IPS-NIHi7 (cell line): ENCODE measurements around the gene MGRN1.

ENCODE experiments used
- DNase-seq: peaks from one replicate; pipeline ENCODE4 v3.0.0; 2012; ENCODE audit warnings: mixed read lengths; ENCODE audit errors: extremely low spot score

The MGRN1 gene

DNA sequence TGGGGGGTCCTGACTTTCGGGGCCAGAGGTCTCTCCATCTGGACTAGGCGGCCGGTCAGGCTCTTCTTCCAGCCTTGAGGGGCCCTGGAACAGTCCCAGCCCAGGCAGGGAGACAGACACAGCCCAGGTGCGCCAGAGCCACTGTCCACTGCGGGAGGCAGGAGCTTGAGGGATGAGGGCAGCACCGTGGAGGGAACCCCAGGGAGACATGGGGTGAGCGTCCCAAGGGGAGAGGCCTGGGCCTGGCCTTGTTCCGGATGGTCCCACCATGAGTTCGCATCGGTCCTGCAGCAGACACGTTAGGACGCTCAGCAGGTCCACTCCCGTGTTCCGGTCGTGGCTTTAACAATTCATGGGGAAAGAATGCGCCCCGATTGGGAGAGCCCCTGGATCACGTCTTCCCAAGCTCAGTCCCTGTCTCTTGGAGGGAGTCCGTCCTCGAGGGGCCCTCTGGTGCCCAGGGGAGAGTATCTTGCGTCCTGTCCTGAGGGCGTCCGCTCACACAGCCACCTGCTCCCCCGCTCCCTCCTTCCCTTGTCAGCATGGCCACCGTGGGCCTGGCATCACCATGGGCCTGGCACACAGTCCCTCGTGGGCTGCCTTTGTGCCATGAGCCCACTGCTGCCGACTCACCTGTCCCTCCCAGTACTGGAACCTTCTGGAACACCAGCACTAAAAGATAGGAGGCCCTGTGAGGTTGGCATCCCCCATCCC lies 62.0 kb downstream of the MGRN1 start:
- no peak for DNase-seq

DNA sequence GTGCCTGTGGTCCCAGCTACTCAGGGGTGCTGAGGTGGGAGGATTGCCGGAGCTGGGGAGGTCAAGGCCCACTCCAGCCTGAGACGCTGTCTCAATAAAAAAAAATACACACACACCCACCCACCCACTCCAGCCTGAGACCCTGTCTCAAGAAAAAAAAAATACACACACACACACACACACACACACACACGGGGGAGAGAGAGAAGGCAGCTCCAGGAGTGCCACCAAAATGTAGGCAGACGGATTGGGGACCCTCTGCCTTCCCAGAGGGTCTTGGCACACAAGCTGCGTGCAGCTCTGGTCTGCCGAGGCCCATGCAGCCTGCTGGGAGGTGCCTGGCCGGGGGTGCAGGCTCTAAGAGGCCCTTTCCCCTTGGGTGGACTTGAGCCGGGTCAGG lies 62.8 kb downstream of the MGRN1 start:
- no peak for DNase-seq

- no peak for DNase-seq
Observed at GRCh38 chr16:4687946-4688673, 63.5 kb downstream of the MGRN1 start.

DNA sequence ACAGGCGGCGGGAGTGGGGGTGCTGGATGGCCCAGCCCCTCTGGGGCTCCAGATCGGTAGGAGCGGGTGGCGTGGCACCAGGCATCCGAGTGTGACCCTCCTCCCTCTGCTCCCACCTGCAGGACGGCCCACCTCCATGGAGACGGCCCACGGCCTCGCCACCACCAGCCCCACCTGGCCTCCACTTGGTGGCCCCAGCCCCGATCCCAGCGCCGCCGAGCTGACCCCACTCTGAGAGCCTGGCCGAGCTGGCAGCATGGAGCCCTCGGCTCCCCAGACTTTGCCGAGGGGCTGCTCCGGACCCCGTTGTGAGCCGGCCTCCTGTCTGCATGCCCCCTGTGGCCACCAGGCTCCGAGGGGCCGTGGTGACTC lies 64.0 kb downstream of the MGRN1 start:
- no peak for DNase-seq

DNA sequence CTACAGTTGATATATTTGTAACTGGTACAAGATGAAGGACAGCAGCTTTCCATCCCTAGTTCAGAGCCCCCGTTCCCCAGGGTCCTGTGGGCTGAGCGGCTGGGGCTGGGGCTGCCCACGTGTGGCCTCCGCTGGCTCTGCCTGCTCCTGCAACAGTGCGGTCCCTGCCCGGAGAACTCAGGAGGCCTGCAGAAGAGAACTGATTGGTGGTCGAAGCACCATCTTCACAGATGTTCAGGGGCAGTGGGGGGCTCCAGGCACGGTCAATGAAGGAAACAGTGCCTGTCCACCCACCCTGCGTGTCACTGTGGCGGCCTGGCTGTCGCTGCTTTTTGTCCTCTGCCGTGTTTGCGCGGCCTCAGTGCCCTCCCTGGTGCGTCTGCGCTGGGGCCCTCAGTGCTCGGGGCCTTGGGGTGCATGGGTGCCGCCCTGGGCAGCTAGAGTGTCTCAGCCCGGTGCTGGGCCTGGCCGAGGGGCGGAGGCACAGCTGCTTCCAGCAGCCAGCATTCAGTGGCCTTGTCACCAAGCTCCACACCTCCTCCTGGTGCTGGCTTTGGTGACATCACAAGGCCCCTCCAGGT lies 64.6 kb downstream of the MGRN1 start:
- DNase-seq: no peak

DNA sequence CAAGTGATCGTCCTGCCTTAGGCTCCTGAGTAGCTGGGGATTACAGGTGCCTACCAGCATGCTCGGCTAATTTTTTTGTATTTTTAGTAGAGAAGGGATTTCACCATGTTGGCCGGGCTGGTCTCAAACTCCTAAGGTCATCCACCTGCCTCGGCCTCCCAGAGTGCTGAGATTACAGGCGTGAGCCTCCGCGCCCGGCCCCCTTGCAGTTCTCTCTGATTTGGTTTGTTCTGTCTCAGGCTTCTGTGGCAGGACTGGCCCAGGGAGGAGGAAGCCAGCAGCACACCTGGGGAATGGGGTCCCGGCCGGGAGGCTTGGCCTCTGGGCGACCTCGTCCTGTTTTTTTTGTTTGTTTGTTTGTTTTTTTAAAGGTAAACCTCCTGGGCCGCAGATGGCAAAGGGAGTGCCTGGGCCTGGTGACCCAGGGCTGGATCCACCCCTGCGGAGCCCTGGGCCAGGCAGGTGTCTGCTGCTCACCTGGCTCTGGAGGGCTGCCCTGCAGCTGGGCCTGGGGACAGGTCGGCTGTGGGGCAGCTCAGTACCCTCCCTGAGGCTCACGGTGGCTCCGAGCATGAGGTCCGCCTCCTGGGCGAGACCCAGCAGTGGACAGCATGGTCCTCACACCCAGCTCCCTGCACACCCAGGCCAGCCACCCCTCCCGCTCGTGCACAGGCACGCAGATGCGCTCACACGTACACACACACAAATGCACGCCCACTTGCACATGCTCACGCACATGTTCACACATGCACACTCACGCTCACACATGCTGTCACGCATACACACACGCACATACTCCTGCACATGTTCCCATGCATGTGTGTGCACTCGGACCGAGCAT lies 65.5 kb downstream of the MGRN1 start:
- DNase-seq: no peak

DNA sequence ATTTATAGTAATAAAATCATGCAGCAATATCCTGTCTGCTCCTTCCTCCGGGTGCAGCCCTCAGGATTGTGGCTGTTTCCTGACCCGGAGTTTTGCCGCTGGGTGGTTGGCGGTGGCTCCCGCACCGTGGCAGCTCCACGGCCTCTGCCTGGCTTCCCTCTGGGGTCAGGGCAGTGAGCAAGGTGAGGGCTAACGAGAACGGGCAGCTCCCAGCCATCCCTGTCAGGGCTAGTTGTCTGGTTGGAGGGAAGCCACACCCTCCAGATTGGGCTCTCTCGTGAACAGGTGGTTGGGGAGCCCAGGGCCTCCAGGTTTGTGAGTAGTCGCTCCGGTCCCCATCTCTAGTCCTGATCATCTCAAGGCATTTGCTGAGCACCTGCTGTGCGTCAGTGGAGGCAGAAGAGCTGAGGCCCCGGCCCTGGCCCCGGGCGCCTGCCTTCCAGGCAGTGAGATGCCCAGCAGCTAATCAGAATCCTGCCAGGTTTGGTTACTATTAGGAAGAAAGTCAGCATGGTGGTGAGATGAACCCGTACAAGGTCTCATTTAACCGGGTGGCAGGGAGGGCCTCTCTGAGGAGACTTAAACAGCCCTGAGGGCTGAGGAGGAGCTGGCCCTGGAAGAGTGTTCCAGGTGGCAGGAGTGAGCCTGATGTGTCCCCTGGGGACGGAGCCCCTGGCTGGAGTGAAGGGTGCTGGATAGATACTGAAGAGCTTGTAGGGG lies 66.5 kb downstream of the MGRN1 start:
- DNase-seq: no peak

DNA sequence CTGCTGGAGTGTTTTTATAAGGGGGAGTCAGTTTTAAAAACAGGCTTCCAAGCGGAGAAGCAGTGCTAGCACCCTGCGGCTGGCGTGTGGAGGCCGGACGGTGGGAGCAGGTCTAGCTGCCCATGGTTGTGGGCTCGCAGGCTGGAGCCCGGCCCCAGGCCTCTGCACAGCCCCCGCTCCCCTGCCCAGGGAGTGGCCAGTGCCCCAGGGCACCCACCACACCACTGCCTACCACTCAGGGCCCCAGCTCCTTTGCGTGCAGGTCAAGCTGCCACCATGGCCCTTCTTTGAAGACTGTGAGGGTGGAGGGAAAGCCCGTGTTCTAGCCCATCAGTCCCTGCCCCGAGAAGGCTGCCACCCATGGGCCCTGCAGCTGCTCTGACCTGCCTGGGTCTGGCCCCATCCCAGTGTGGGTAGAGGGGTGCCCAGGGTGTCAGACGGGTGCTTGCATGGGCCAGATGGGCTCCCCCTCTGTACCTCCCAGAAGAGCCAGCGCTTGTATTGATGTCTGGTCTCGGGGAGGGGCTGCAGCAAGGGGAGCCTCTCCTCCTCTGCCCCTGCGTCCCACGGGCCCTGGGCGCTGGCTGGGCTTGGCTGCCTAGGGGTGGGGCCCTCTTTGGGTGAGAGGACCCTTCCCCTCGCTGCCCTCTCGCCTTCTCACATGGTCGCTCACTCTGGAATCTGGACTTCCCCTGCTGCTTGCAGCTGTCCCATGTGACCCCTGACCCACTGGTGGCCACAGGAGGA lies 67.2 kb downstream of the MGRN1 start:
- no peak for DNase-seq

DNA sequence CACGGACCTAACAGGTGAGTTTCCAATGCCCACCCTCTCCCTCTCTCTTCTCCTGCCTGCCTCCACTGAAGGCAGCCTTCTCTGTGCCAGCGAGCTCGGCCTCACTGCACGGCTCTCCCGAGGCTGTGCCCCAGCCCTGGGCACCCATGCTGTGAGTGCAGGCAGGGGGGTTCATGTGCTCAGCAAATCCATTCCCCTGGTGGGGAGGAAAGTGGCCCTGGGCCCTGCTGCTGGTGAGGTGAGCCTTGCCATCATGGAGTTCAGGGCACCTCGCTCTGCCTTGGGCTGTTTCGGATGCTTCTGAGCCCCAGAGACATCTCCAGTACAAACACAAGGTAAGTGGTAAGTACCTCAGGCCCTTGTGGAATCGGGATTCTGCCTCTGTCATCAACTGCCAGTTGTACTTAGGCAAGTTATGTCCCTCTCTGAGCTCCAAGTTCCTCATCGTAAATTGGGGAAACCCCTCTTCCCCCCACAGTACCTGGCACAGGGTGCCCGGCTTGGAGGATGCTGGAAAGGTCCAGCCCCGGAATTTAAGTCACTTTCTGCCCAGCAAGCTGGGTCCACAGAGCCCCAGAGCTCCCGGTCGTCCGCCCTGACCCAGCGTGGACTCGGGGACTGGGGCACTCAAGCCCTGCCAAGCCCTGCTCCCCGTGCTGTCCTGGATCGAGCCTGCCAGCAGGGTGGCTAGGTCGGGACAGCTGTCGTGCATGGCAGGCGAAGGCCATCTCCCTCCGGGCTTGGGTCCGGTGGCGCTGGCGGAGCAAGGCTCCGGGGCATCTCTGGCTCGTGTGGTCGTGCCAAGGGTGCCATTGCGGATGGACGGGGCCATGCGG lies 68.1 kb downstream of the MGRN1 start:
- DNase-seq: no peak

- peak; percentile 100 for DNase-seq
Observed at GRCh38 chr16:4693296-4693955, 68.8 kb downstream of the MGRN1 start, which contains the start of gene NUDT16L1. Gene NUDT16L1, plus strand, starts transcription at chr16:4693562. Its CDS starts 165 bp downstream, at chr16:4693727.

- peak; percentile 60 for DNase-seq
Observed at GRCh38 chr16:4693956-4694641, 69.5 kb downstream of the MGRN1 start.

DNA sequence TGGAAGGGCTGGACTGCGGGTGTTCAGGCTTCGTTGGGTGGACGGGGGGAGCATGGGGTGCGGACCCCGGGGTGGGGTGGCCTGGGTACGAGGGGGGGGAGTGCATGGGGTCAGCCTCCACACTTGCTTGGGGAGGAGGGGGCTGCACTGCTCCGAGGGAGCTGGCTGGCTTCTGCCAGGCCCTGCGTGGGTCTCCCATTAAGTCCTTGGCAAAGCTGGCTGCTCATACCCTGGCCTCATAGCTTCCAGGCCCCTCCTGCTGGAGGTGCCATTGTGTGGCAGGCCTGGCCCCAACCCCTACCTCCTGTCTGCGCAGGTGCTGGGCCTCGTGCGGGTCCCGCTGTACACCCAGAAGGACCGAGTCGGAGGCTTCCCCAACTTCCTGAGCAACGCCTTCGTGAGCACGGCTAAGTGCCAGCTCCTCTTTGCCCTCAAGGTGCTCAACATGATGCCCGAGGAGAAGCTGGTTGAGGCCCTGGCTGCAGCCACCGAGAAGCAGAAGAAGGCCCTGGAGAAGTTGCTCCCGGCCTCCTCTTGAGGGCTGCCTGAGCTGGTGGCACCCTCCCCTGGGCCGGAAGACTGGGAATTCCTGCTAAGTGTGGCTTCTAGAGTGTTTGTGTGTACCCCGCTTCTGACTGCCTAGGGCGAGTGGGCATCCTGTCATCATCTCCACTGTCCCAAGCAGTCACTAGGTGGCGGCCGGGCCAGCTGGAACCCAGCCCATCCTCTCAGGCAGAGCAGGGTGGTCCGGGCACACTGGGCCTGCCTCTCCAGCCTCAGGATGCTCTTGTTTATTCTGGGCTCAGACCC lies 70.2 kb downstream of the MGRN1 start:
- DNase-seq: no peak

- no peak for DNase-seq
Observed at GRCh38 chr16:4695473-4696171, 71.0 kb downstream of the MGRN1 start.

GRCh38 chr16:4696172-4696904 lies 71.7 kb downstream of the MGRN1 start:
- no peak for DNase-seq

GRCh38 chr16:4696905-4697847 lies 72.5 kb downstream of the MGRN1 start:
- no peak for DNase-seq
